ENCODE results near the gene ARL16. TPM values are rescaled to one million over a fixed set of nuclear protein-coding genes. Genes with fewer than 3 reads are reported as not detected.

ARL16 gene
- total RNA-seq, 1 experiment from 2014 or later: 47.5 TPM

- ChIA-PET CTCF (no interaction called here), POLR2A (no interaction called here), RAD21 (ENCODE audit: low non-redundant PET in 1 of 2, low total read pairs in 2 of 2, uncharacterized antibody in 2 of 2, unreplicated experiment in 2 of 2) (no interaction called here)
- H3K79me2 ChIP-seq (ENCODE audit: insufficient read depth, low read length): peaks cover 80% of the 10 kb centered on the region
- TF ChIP-seq CBX3 (IDR thresholded peaks at IDR 0.05; ENCODE audit: low read depth): no peak
- TF ChIP-seq FOSL1 (IDR thresholded peaks at IDR 0.05; ENCODE audit: low read depth): no peak
- no peak for TF ChIP-seq MAX (IDR thresholded peaks at IDR 0.05)
- no peak for TF ChIP-seq ELF1 (IDR thresholded peaks at IDR 0.05; ENCODE audit: borderline replicate concordance, low read depth)
- TF ChIP-seq EZH2phosphoT487 (IDR thresholded peaks at IDR 0.05; ENCODE audit: borderline replicate concordance): no peak
- TF ChIP-seq SIN3A (IDR thresholded peaks at IDR 0.05; ENCODE audit: low read depth): no peak
- no peak for TF ChIP-seq SP1 (IDR thresholded peaks at IDR 0.05; ENCODE audit: low read depth)
- TF ChIP-seq ZBTB33 (IDR thresholded peaks at IDR 0.05; ENCODE audit: extremely low read depth, insufficient replicate concordance, low read length): no peak
- no peak for TF ChIP-seq EGR1 (IDR thresholded peaks at IDR 0.05; ENCODE audit: low read depth)
- no peak overlapping the region for H3K27ac ChIP-seq (ENCODE audit: low read depth, low read length)
- H3K9ac ChIP-seq (ENCODE audit: low read length): no peak overlapping the region
- no peaks in the 10 kb centered on the region for H4K20me1 ChIP-seq (ENCODE audit: insufficient read depth)
- no peak for ATAC-seq
- no peaks in the 10 kb centered on the region for H3K9me2 ChIP-seq (ENCODE audit: insufficient read depth)
- H3K4me3 ChIP-seq (replicated peaks in 1 of 2; ENCODE audit: low read depth in 1 of 2, low read length in 2 of 2): no peak overlapping the region
- H3K4me2 ChIP-seq (ENCODE audit: low read length): no peak overlapping the region
- intact Hi-C loops (cut with micrococcal nuclease): loop anchor here (10.0 kb wide), 1 partner anchor 137 kb away; the partner anchor contains the start of gene FAAP100
- no peak overlapping the region for H2AFZ ChIP-seq (ENCODE audit: low read depth, low read length, poor library complexity, severe bottlenecking)
- H3K27me3 ChIP-seq (ENCODE audit: insufficient read depth, low read length): no peaks in the 10 kb centered on the region
- BruUV-seq (replicated peaks): no TSS peak
- no peaks in the 10 kb centered on the region for H3K9me3 ChIP-seq (ENCODE audit: control insufficient read depth in 1 of 2, insufficient read depth in 1 of 2, low read depth in 1 of 2, low read length in 2 of 2)
- H3K4me1 ChIP-seq (ENCODE audit: control insufficient read depth in 1 of 2, insufficient read depth in 2 of 2, low read length in 2 of 2): no peaks in the 10 kb centered on the region; a peak in 1 of 4 replicates
- peaks cover 57 to 96% of the 10 kb centered on the region in 2 experiments; a peak in 3 of 4 replicates for H3K36me3 ChIP-seq (ENCODE audit: control insufficient read depth in 1 of 2, insufficient read depth in 2 of 2, low read length in 2 of 2)
- DNase-seq (ENCODE audit: low read depth, low spot score): no peak
Measured at GRCh38 chr17:81691608-81692007, 8.0 kb upstream of the ARL16 start.

- Histone ChIP-seq H3K27me3 (ENCODE audit: insufficient read depth, low read length) (no peaks in the 10 kb centered on the region), H3K36me3 (ENCODE audit: control insufficient read depth in 1 of 2, insufficient read depth in 2 of 2, low read length in 2 of 2) (peaks cover 58 to 96% of the 10 kb centered on the region in 2 experiments), H3K4me1 (ENCODE audit: control insufficient read depth in 1 of 2, insufficient read depth in 2 of 2, low read length in 2 of 2) (no peaks in the 10 kb centered on the region; a peak in 1 of 4 replicates), H3K79me2 (ENCODE audit: insufficient read depth, low read length) (peaks cover 80% of the 10 kb centered on the region), H3K4me3 (replicated peaks in 1 of 2; ENCODE audit: low read depth in 1 of 2, low read length in 2 of 2) (no peak overlapping the region), H3K27ac (ENCODE audit: low read depth, low read length) (no peak overlapping the region), H3K4me2 (ENCODE audit: low read length) (no peak overlapping the region), H3K9ac (ENCODE audit: low read length) (no peak overlapping the region), H3K9me2 (ENCODE audit: insufficient read depth) (no peaks in the 10 kb centered on the region), H2AFZ (ENCODE audit: low read depth, low read length, poor library complexity, severe bottlenecking) (no peak overlapping the region), H4K20me1 (ENCODE audit: insufficient read depth) (no peaks in the 10 kb centered on the region), H3K9me3 (ENCODE audit: control insufficient read depth in 1 of 2, insufficient read depth in 1 of 2, low read depth in 1 of 2, low read length in 2 of 2) (no peaks in the 10 kb centered on the region)
- no TSS peak for BruUV-seq (replicated peaks)
- ChIA-PET POLR2A (no interaction called here), RAD21 (ENCODE audit: low non-redundant PET in 1 of 2, low total read pairs in 2 of 2, uncharacterized antibody in 2 of 2, unreplicated experiment in 2 of 2) (no interaction called here), CTCF (no interaction called here)
- ATAC-seq (no peak), DNase-seq (ENCODE audit: low read depth, low spot score) (no peak)
- intact Hi-C loops (cut with micrococcal nuclease): loop anchor here (10.0 kb wide), 1 partner anchor 136 kb away; the partner anchor contains the start of gene FAAP100
- TF ChIP-seq CEBPB (IDR thresholded peaks at IDR 0.05; ENCODE audit: low read depth) (no peak), EZH2phosphoT487 (IDR thresholded peaks at IDR 0.05; ENCODE audit: borderline replicate concordance) (no peak), SRF (IDR thresholded peaks at IDR 0.05; ENCODE audit: low read depth) (no peak)
Measured at GRCh38 chr17:81691196-81691595, 7.6 kb upstream of the ARL16 start.
